K562 (cell line): Measurements from ENCODE around the gene KIAA1958. TPM values are rescaled to one million over a fixed set of nuclear protein-coding genes. Genes with fewer than 3 reads are reported as not detected.

Experiments used
- ATF2 ChIP-seq: sonication (generic); formaldehyde crosslinking; IDR thresholded peaks from 2 replicates; pipeline ENCODE4 v1.8.1; 2022; ENCODE audit warnings: missing genetic modification reagents
- CTCFL ChIP-seq: IDR thresholded peaks from 2 replicates; pipeline ENCODE4 v1.6.1; 2011; ENCODE audit warnings: borderline replicate concordance, low read depth, mild to moderate bottlenecking, moderate library complexity, low read length; ENCODE audit not compliant: insufficient read depth, poor library complexity, severe bottlenecking
- CXXC5 ChIP-seq: fragments of 250-450 bp; sonication (Bioruptor Pico); IDR thresholded peaks from 2 replicates; pipeline ENCODE4 v1.8.0; 2022; ENCODE audit warnings: inconsistent platforms, mild to moderate bottlenecking, moderate library complexity
- ELF2 ChIP-seq: fragments of 250-450 bp; sonication (Bioruptor Pico); IDR thresholded peaks from 2 replicates; pipeline ENCODE4 v1.5.0; 2021; ENCODE audit warnings: mild to moderate bottlenecking
- HDAC1 ChIP-seq, 2 experiments: fragments of 450-650 bp; IDR thresholded peaks; 2 replicates each; pipeline ENCODE4 v1.6.1; 2016 to 2017; ENCODE audit warnings: inconsistent platforms in 1 of 2, mild to moderate bottlenecking in 1 of 2, moderate library complexity in 1 of 2
- ILK ChIP-seq: fragments of 450-650 bp; IDR thresholded peaks from 2 replicates; pipeline ENCODE4 v1.6.1; 2016; ENCODE audit warnings: missing genetic modification characterization, low read depth, mild to moderate bottlenecking, missing compliant biosample characterization, moderate library complexity, borderline replicate concordance
- MYNN ChIP-seq, 2 experiments: sonication (generic); formaldehyde crosslinking in 1 of 2; IDR thresholded peaks; 2 replicates each; pipeline versions ENCODE4 v1.5.0 to v1.6.1; 2016 to 2020; ENCODE audit warnings: antibody characterized with exemption in 1 of 2, missing genetic modification reagents in 1 of 2
- NCOA1 ChIP-seq: fragments of 450-650 bp; IDR thresholded peaks from 2 replicates; pipeline ENCODE4 v1.6.1; 2016; ENCODE audit warnings: low read depth
- NFIC ChIP-seq: fragments of 450-650 bp; IDR thresholded peaks from 2 replicates; pipeline ENCODE4 v1.6.1; 2017; ENCODE audit warnings: mild to moderate bottlenecking, inconsistent platforms
- NR0B1 ChIP-seq: fragments of 450-650 bp; IDR thresholded peaks from one replicate; pipeline ENCODE4 v1.6.1; 2018; ENCODE audit warnings: mild to moderate bottlenecking, moderate library complexity; ENCODE audit not compliant: partially characterized antibody
- PRDM10 ChIP-seq: fragments of 450-650 bp; IDR thresholded peaks from 2 replicates; pipeline ENCODE4 v1.6.1; 2018; ENCODE audit not compliant: partially characterized antibody
- RBM34 ChIP-seq: fragments of 200-400 bp; formaldehyde crosslinking; IDR thresholded peaks from 2 replicates; pipeline ENCODE4 v1.6.1; 2018; ENCODE audit warnings: low read length, borderline replicate concordance; ENCODE audit not compliant: insufficient read depth
- SMAD4 ChIP-seq: fragments of 250-450 bp; sonication (Bioruptor Pico); conservative IDR thresholded peaks from 2 replicates; pipeline ENCODE4 v1.8.0; 2021; ENCODE audit warnings: inconsistent platforms, mild to moderate bottlenecking, moderate library complexity
- TCFL5 ChIP-seq: fragments of 250-450 bp; sonication (Bioruptor Pico); conservative IDR thresholded peaks from 2 replicates; pipeline ENCODE4 v1.6.1; 2021; ENCODE audit warnings: mild to moderate bottlenecking, moderate library complexity, matching md5 sums
- ZBTB26 ChIP-seq: fragments of 450-650 bp; formaldehyde crosslinking; IDR thresholded peaks from 2 replicates; pipeline ENCODE4 v1.4.0; 2022; ENCODE audit warnings: missing genetic modification characterization
- ZEB2 ChIP-seq: fragments of 450-650 bp; IDR thresholded peaks from 2 replicates; pipeline ENCODE4 v1.6.1; 2016
- ZKSCAN8 ChIP-seq: fragments of 200-800 bp; sonication (Bioruptor generic); IDR thresholded peaks from 2 replicates; pipeline ENCODE4 v1.6.1; 2016; ENCODE audit warnings: missing genetic modification characterization, missing compliant biosample characterization
- polyA plus RNA-seq, 8 experiments: library from polyadenylated mRNA; depleted of rRNA in 4 of 8; stranded (reverse) in 5 of 8; unstranded in 3 of 8; fragments of >200 nt; fragmentation: Nextera tagmentation in 2 of 8; fragmentation: Illumina TruSeq in 1 of 8; extraction: Ambion mirVana in 2 of 8; extraction: Trizol in 1 of 8; gene quantifications; 2 replicates each; pipeline versions ENCODE4 v1.2.1 to v1.2.3, GENCODE V29; 2011 to 2014; ENCODE audit warnings: inconsistent platforms in 1 of 8, missing spikeins in 1 of 8
- total RNA-seq, 7 experiments: library from RNA; depleted of rRNA in 6 of 7; stranded (reverse); fragments of >200 nt in 6 of 7; fragmentation: Illumina TruSeq in 2 of 7; extraction: Trizol in 2 of 7; gene quantifications; 2 replicates each; pipeline versions ENCODE4 v1.2.1 to v1.2.3, GENCODE V29; 2011 to 2021; ENCODE audit warnings: low replicate concordance in 1 of 7

Gene KIAA1958
- total and polyA plus RNA-seq, 9 of the 15 experiments (the other 6 are each of a cell fraction or from before 2014, with no cell fraction given), result 1.1 to 16.0 (median 10.1) TPM

GRCh38 chr9:112487008-112487798 is 576 bp downstream of the KIAA1958 start (continued):
- TF ChIP-seq NR0B1 (no peak), CTCFL (no peak), HDAC1 (IDR thresholded peaks at IDR 0.05) (peak in 1 of 2 experiments; percentile 60; a peak in 2 of 4 replicates), ZEB2 (no peak), RBM34 (no peak), CXXC5 (CRISPR knock-in tag) (peak; percentile 63), TCFL5 (CRISPR knock-in tag) (no peak), NFIC (0 out of 2 replicates have a peak, but pooled peaks have one; percentile 5), ILK (tag) (no peak), MYNN (IDR thresholded peaks at IDR 0.05) (no peak), MYNN (CRISPR knock-in tag; IDR thresholded peaks at IDR 0.05) (no peak), ZKSCAN8 (CRISPR knock-in tag) (no peak), ZBTB26 (no peak), PRDM10 (peak; percentile 53), ELF2 (CRISPR knock-in tag) (no peak), SMAD4 (CRISPR knock-in tag) (peak; percentile 71), ATF2 (CRISPR knock-in tag) (no peak), NCOA1 (no peak)
